ENCODE data around the gene SPATS2L. TPM values are rescaled to one million over a fixed set of nuclear protein-coding genes. Genes with fewer than 3 reads are reported as not detected.

SPATS2L gene
- total RNA-seq, 2 donors from 2014 or later: 40.3 to 89.9 TPM

GRCh38 chr2:200426754-200427153, 120.3 kb downstream of the SPATS2L start:
- Mint-ChIP-seq H3K27me3 (ENCODE audit: insufficient read depth) (no peaks in the 10 kb centered on the region), H3K36me3 (ENCODE audit: low read depth) (peaks cover 20% of the 10 kb centered on the region), H3K27ac (no peak overlapping the region), H3K4me1 (peaks cover 12% of the 10 kb centered on the region), H3K4me3 (no peak overlapping the region), H3K9me3 (no peaks in the 10 kb centered on the region)
- no peaks in the 10 kb centered on the region for H3K27me3 ChIP-seq (ENCODE audit: control insufficient read depth, insufficient read depth, low read length, poor library complexity, severe bottlenecking)
- H3K4me3 ChIP-seq (ENCODE audit: low read length): no peak overlapping the region
- peaks cover 7% of the 10 kb centered on the region for H3K4me1 ChIP-seq (ENCODE audit: control insufficient read depth, insufficient read depth, low read length)
- WGBS, 2 experiments (ENCODE audit: insufficient coverage in 1 of 2, insufficient read length in 1 of 2): 81 to 100% methylated on average over 1 of the region's 1 CpG
- H3K27ac ChIP-seq (ENCODE audit: low read depth, low read length): no peak overlapping the region
- no peaks in the 10 kb centered on the region for H3K9me3 ChIP-seq (ENCODE audit: control insufficient read depth, low read length)
- no peak for TF ChIP-seq CTCF (conservative IDR thresholded peaks at IDR 0.05)
- no peak overlapping the region for H3K9ac ChIP-seq (ENCODE audit: extremely low read depth, low read length, poor library complexity, severe bottlenecking)
- DNase-seq: no peak
- peaks cover 32% of the 10 kb centered on the region for H3K36me3 ChIP-seq (ENCODE audit: control insufficient read depth, insufficient read depth, low read length)

- no peaks in the 10 kb centered on the region for H3K27me3 Mint-ChIP-seq (ENCODE audit: insufficient read depth)
- no peak overlapping the region for H3K4me3 ChIP-seq (ENCODE audit: low read length)
- H3K27ac Mint-ChIP-seq: no peak overlapping the region
- H3K36me3 ChIP-seq (ENCODE audit: control insufficient read depth, insufficient read depth, low read length): peaks cover 24% of the 10 kb centered on the region
- H3K36me3 Mint-ChIP-seq (ENCODE audit: low read depth): peaks cover 12% of the 10 kb centered on the region
- no peaks in the 10 kb centered on the region for H3K27me3 ChIP-seq (ENCODE audit: control insufficient read depth, insufficient read depth, low read length, poor library complexity, severe bottlenecking)
- no peak for TF ChIP-seq CTCF (conservative IDR thresholded peaks at IDR 0.05)
- no peak overlapping the region for H3K27ac ChIP-seq (ENCODE audit: low read depth, low read length)
- H3K4me3 Mint-ChIP-seq: no peak overlapping the region
- DNase-seq: no peak
- H3K9ac ChIP-seq (ENCODE audit: extremely low read depth, low read length, poor library complexity, severe bottlenecking): no peak overlapping the region
- no peaks in the 10 kb centered on the region for H3K9me3 ChIP-seq (ENCODE audit: control insufficient read depth, low read length)
- WGBS, 2 experiments (ENCODE audit: insufficient coverage in 1 of 2, insufficient read length in 1 of 2): 93 to 100% methylated on average over 3 to 5 of the region's 6 CpGs
- H3K9me3 Mint-ChIP-seq: no peaks in the 10 kb centered on the region
- peaks cover 7% of the 10 kb centered on the region for H3K4me1 ChIP-seq (ENCODE audit: control insufficient read depth, insufficient read depth, low read length)
- H3K4me1 Mint-ChIP-seq: peaks cover 12% of the 10 kb centered on the region
Observed at GRCh38 chr2:200428961-200429665, 122.6 kb downstream of the SPATS2L start.

- 100% methylated on average over 1 of the region's 1 CpG; no CpG with 5 or more reads in 1 of the 2 experiments for WGBS, 2 experiments (ENCODE audit: insufficient coverage in 1 of 2, insufficient read length in 1 of 2)
- Histone ChIP-seq H3K9me3 (ENCODE audit: control insufficient read depth, low read length) (no peaks in the 10 kb centered on the region), H3K27me3 (ENCODE audit: control insufficient read depth, insufficient read depth, low read length, poor library complexity, severe bottlenecking) (no peaks in the 10 kb centered on the region), H3K4me1 (ENCODE audit: control insufficient read depth, insufficient read depth, low read length) (peaks cover 4% of the 10 kb centered on the region), H3K4me3 (ENCODE audit: low read length) (no peak overlapping the region), H3K36me3 (ENCODE audit: control insufficient read depth, insufficient read depth, low read length) (peaks cover 30% of the 10 kb centered on the region), H3K27ac (ENCODE audit: low read depth, low read length) (no peak overlapping the region), H3K9ac (ENCODE audit: extremely low read depth, low read length, poor library complexity, severe bottlenecking) (no peak overlapping the region)
- no peak overlapping the region for H3K27ac Mint-ChIP-seq
- no peaks in the 10 kb centered on the region for H3K27me3 Mint-ChIP-seq (ENCODE audit: insufficient read depth)
- no peak for DNase-seq
- peaks cover 14% of the 10 kb centered on the region for H3K36me3 Mint-ChIP-seq (ENCODE audit: low read depth)
- peaks cover 7% of the 10 kb centered on the region for H3K4me1 Mint-ChIP-seq
- H3K4me3 Mint-ChIP-seq: no peak overlapping the region
- no peak for TF ChIP-seq CTCF (conservative IDR thresholded peaks at IDR 0.05)
- no peaks in the 10 kb centered on the region for H3K9me3 Mint-ChIP-seq
Observed at GRCh38 chr2:200430017-200430416, 123.5 kb downstream of the SPATS2L start.

All from endodermal cell (in vitro differentiated cells).